PFSK-1 (cell line): ENCODE results near the gene RAB14. TPM values are rescaled to one million over a fixed set of nuclear protein-coding genes. Genes with fewer than 3 reads are reported as not detected.
A peak's percentile ranks its signal among the peaks of the same experiment; 100 is the strongest.

Experiments used
- FOXP2 ChIP-seq: optimal IDR thresholded peaks from 2 replicates; pipeline ENCODE3; 2011; ENCODE audit warnings: borderline replicate concordance, control low read depth, inconsistent platforms; ENCODE audit not compliant: insufficient read depth; ENCODE audit errors: extremely low read length, extremely low read depth
- POLR2AphosphoS5 ChIP-seq: IDR thresholded peaks from 2 replicates; pipeline ENCODE4 v1.6.1; 2012; ENCODE audit warnings: low read depth, mild to moderate bottlenecking, control low read depth, low read length, moderate library complexity
- REST ChIP-seq, 2 experiments: IDR thresholded peaks; 2 replicates each; pipeline versions ENCODE4 v1.6.1 to v1.8.0; 2011 to 2012; ENCODE audit warnings: low read depth in 2 of 2, low read length in 2 of 2, control low read depth in 1 of 2, inconsistent platforms in 1 of 2, mild to moderate bottlenecking in 1 of 2, moderate library complexity in 1 of 2; ENCODE audit not compliant: insufficient read depth in 1 of 2
- SIN3A ChIP-seq: IDR thresholded peaks from 2 replicates; pipeline ENCODE4 v1.6.1; 2012; ENCODE audit warnings: mild to moderate bottlenecking, low read length, moderate library complexity, borderline replicate concordance; ENCODE audit not compliant: insufficient read depth
- TAF1 ChIP-seq: IDR thresholded peaks from 2 replicates; pipeline ENCODE4 v1.6.1; 2012; ENCODE audit warnings: low read length, control low read depth, borderline replicate concordance; ENCODE audit not compliant: insufficient read depth
- polyA plus RNA-seq: library from polyadenylated mRNA; unstranded; fragments of >200 nt; gene quantifications from one replicate; pipeline ENCODE4 v1.2.1, GENCODE V29; 2012; ENCODE audit warnings: low read depth, missing spikeins; ENCODE audit not compliant: insufficient read length

RAB14 gene
- polyA plus RNA-seq: 25.8 TPM

GRCh38 chr9:121201738-121202533 is at the start of gene RAB14:
Gene RAB14, minus strand, starts transcription at chr9:121201869. Its CDS starts 8,457 bp downstream, at chr9:121193412.
- TF ChIP-seq REST (IDR thresholded peaks at IDR 0.05; ENCODE audit: insufficient read depth in 1 of 2, low read depth in 2 of 2, low read length in 2 of 2) (no peak), TAF1 (no peak), FOXP2 (peak; percentile 25), SIN3A (no peak), POLR2AphosphoS5 (peak; percentile 80)

- TF ChIP-seq REST (IDR thresholded peaks at IDR 0.05; ENCODE audit: insufficient read depth in 1 of 2, low read depth in 2 of 2, low read length in 2 of 2) (no peak), TAF1 (no peak), FOXP2 (no peak), POLR2AphosphoS5 (no peak), SIN3A (no peak)
Measured at GRCh38 chr9:121249563-121249962, 47.9 kb upstream of the RAB14 start.

- TF ChIP-seq REST (IDR thresholded peaks at IDR 0.05; ENCODE audit: insufficient read depth in 1 of 2, low read depth in 2 of 2, low read length in 2 of 2) (no peak), TAF1 (no peak), FOXP2 (no peak), SIN3A (no peak), POLR2AphosphoS5 (no peak)
Measured at GRCh38 chr9:121246821-121247561, 45.3 kb upstream of the RAB14 start.

- TF ChIP-seq REST (IDR thresholded peaks at IDR 0.05; ENCODE audit: insufficient read depth in 1 of 2, low read depth in 2 of 2, low read length in 2 of 2) (no peak), FOXP2 (no peak), SIN3A (no peak), TAF1 (no peak), POLR2AphosphoS5 (no peak)
Measured at GRCh38 chr9:121242959-121243346, 41.3 kb upstream of the RAB14 start.
